NT2/D1 (cell line): ENCODE data around the gene RELN.

Source experiments
- DNase-seq: peaks from one replicate; pipeline ENCODE4 v3.0.0-alpha.2; 2011; ENCODE audit warnings: low read depth, low spot score
- H3K27me3 ChIP-seq: 2 replicates; pipeline ENCODE4 v1.6.0; 2011; ENCODE audit warnings: mild to moderate bottlenecking; ENCODE audit not compliant: insufficient read length, insufficient read depth
- H3K36me3 ChIP-seq: 2 replicates; pipeline ENCODE4 v1.6.1; 2011; ENCODE audit warnings: mild to moderate bottlenecking, low read length, mixed read lengths; ENCODE audit not compliant: insufficient read depth, insufficient read length
- H3K4me1 ChIP-seq: 2 replicates; pipeline ENCODE4 v1.5.1; 2011; ENCODE audit not compliant: insufficient read depth, insufficient read length
- H3K4me3 ChIP-seq: 2 replicates; pipeline ENCODE4 v1.5.1; 2011; ENCODE audit warnings: low read depth; ENCODE audit not compliant: insufficient read length
- H3K9ac ChIP-seq: 2 replicates; pipeline ENCODE4 v1.6.0; 2011; ENCODE audit warnings: low read depth; ENCODE audit not compliant: insufficient read length
- H3K9me3 ChIP-seq: 2 replicates; pipeline ENCODE4 v1.5.1; 2011; ENCODE audit warnings: mild to moderate bottlenecking, low read length; ENCODE audit not compliant: insufficient read depth
- SUZ12 ChIP-seq: IDR thresholded peaks from 2 replicates; pipeline ENCODE4 v1.6.1; 2011; ENCODE audit not compliant: insufficient read length, insufficient read depth; ENCODE audit errors: extremely low read depth
- YY1 ChIP-seq: IDR thresholded peaks from 2 replicates; pipeline ENCODE4 v1.6.1; 2011; ENCODE audit not compliant: insufficient read length, insufficient read depth
- ZNF274 ChIP-seq: IDR thresholded peaks from 2 replicates; pipeline ENCODE4 v1.6.1; 2011; ENCODE audit warnings: mild to moderate bottlenecking, low read depth, low read length

Gene RELN

DNA sequence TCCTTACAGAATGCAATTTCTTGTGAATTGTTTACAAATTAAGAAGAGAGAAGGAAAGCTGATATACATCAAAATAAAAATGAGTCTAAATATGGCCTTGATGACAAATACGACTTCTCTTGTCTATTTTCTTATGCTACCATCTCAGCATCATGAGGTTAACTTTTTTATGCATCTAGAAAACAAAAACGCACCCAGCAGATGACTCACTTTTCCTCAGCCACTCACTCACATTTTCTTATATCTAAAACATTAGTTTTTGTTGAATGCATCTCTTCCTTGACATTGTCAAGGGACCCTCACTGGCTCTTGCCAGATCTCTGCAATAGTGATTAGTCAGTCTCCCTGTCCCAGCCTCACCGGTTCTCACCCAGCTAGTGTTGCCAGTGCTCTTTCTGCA is 287.0 kb downstream of the RELN start:
- Histone ChIP-seq H3K4me3 (no peak overlapping the region), H3K9me3 (no peaks in the 10 kb centered on the region), H3K27me3 (no peaks in the 10 kb centered on the region), H3K9ac (no peak overlapping the region), H3K4me1 (no peaks in the 10 kb centered on the region), H3K36me3 (no peaks in the 10 kb centered on the region)
- no peak for DNase-seq
- TF ChIP-seq SUZ12 (no peak), ZNF274 (no peak), YY1 (no peak)

DNA sequence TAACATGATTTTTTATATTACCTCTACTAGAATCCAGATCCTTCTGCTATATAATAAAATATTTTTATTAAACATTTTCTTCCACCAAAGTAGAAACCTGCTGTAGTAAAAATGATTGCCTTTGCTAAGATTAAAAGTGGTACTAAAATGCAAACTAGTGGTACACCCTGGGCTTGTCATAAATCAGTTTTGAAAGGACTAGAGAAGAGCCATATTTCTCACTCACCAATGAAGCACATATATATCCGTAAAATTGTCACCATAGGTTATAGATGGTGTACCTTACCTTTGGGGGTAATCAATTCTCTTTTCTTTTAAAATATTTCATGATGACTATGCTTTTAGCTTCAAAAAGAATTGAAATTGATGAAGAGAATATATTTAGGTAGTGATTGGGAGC is 290.4 kb downstream of the RELN start:
- no peak for TF ChIP-seq YY1
- TF ChIP-seq SUZ12, result no peak
- Histone ChIP-seq H3K9me3 (no peaks in the 10 kb centered on the region), H3K27me3 (no peaks in the 10 kb centered on the region), H3K9ac (no peak overlapping the region), H3K36me3 (no peaks in the 10 kb centered on the region), H3K4me3 (no peak overlapping the region), H3K4me1 (no peaks in the 10 kb centered on the region)
- DNase-seq, result no peak

DNA sequence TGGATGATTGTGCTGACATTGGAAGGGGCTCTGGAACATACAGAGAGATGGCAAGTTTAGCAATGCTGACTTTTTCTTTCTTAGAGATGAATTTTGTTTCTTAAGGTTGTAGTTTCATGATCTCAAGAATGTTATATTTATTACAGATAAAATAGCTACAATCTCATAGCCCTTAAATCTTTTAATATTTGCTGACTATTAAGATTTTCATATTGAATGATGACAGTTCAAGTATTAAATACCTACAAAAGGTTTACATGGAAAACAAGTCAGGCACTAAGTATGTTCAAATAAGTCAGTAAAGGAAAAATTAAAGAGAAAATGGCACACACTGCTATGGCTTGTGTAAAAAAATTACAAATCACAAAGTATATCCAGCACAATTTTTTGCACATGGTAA is 291.4 kb downstream of the RELN start:
- no peaks in the 10 kb centered on the region for H3K36me3 ChIP-seq
- no peaks in the 10 kb centered on the region for H3K27me3 ChIP-seq
- TF ChIP-seq ZNF274 (no peak), YY1 (no peak), SUZ12 (no peak)
- H3K4me1 ChIP-seq, result no peaks in the 10 kb centered on the region
- H3K9me3 ChIP-seq, result no peaks in the 10 kb centered on the region
- no peak overlapping the region for H3K4me3 ChIP-seq
- no peak overlapping the region for H3K9ac ChIP-seq
- DNase-seq, result no peak

DNA sequence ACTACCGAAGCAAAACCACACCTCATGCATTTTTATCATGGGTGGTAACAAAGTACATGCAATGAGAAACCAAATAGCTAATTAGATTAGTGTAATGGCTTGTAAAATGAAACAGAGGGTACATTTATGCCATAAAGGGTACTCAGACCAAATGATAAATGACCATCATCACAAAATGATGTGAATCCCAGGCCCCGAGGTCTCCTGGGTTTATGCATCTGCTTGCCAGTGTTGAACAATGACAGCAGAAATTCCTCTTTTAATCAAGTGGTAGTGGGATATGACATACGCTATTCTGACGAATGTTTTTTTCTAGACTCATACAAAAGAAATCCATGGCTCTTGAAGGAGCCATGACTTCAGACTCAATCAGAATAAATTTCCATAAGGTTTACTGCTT is 293.9 kb downstream of the RELN start:
- TF ChIP-seq SUZ12 (no peak), YY1 (no peak)
- DNase-seq, result no peak
- Histone ChIP-seq H3K36me3 (no peaks in the 10 kb centered on the region), H3K4me3 (no peak overlapping the region), H3K9ac (no peak overlapping the region), H3K4me1 (no peaks in the 10 kb centered on the region), H3K9me3 (no peaks in the 10 kb centered on the region), H3K27me3 (no peaks in the 10 kb centered on the region)

DNA sequence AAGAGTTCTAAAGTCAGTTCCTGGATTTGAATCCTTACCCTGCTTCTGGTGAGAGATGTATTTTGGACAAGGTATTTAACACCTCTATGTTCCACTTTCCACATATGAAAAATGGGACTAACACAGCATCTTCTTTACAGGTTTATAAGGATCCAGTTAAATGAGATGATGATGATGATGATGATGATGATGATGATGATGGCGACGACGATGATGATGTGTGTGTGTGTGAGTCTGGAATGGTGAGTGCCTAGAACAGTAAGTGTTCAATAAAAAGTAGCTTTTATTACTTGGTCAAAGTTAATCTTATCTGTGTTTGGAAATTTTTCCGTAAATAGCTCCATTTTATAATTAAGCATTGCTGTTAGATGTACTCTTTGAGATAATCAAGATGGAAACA is 295.2 kb downstream of the RELN start:
- H3K27me3 ChIP-seq, result no peaks in the 10 kb centered on the region
- no peak for TF ChIP-seq SUZ12
- no peak for TF ChIP-seq ZNF274
- no peak for TF ChIP-seq YY1
- no peaks in the 10 kb centered on the region for H3K4me1 ChIP-seq
- no peak for DNase-seq
- no peak overlapping the region for H3K4me3 ChIP-seq
- H3K36me3 ChIP-seq, result no peaks in the 10 kb centered on the region
- H3K9ac ChIP-seq, result no peak overlapping the region
- H3K9me3 ChIP-seq, result no peaks in the 10 kb centered on the region

DNA sequence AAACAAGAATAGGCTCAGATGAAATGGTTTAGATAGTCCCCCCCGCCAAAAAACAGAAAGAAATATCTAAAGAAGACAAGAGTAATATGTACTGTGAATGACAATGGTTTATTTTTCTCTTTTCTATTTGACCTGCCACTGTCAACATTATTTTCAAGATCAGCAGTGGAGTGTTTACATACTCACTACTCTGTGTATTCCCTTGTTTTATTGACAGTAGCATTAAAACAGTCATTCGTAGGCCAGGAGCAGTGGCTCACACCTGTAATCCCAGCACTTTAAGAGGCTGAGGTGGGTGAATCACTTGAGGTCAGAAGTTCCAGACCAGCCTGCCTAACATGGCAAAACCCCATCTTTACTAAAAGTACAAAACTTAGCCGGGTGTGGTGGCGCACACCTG is 298.2 kb downstream of the RELN start:
- no peaks in the 10 kb centered on the region for H3K36me3 ChIP-seq
- no peaks in the 10 kb centered on the region for H3K4me1 ChIP-seq
- no peak for DNase-seq
- H3K4me3 ChIP-seq, result no peak overlapping the region
- H3K9me3 ChIP-seq, result no peaks in the 10 kb centered on the region
- H3K27me3 ChIP-seq, result no peaks in the 10 kb centered on the region
- TF ChIP-seq YY1 (no peak), ZNF274 (no peak), SUZ12 (no peak)
- H3K9ac ChIP-seq, result no peak overlapping the region

DNA sequence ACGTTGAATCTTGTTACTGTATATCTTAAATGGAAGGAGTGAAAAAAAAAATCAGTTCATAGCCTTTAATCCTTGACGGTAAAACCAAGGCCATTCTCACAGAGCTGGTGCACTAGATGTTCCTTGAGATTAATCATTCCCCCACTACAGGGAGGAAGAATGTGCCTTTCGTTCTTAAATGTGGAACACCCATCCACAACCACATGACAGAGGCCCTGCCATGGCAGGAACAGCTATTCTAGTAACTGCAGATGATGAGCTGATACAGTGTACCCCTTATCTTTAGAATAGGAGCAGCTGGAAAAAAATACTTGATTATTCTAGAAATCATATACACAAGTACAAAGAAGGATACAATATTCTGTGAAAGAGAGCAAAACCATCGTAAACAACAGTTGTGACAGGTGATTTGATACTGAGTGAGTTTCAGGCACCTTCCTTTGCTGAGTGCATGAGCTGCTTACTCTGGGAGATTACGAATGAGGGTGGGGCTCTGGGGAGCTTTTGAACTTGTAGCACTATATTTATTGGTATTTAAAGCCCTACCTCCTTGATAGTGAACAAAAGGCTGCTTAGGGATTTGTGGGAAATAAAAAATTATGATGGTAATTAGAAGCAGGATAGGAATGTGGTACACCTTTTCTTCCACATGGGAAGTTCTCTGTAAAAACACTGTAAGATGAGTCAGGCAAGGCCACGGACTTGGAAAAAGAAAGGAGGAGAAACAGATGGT is 299.1 kb downstream of the RELN start:
- H3K9ac ChIP-seq, result no peak overlapping the region
- H3K4me1 ChIP-seq, result no peaks in the 10 kb centered on the region
- H3K36me3 ChIP-seq, result no peaks in the 10 kb centered on the region
- no peaks in the 10 kb centered on the region for H3K27me3 ChIP-seq
- TF ChIP-seq ZNF274, result no peak
- no peak for TF ChIP-seq YY1
- TF ChIP-seq SUZ12, result no peak
- DNase-seq, result no peak
- H3K9me3 ChIP-seq, result no peaks in the 10 kb centered on the region
- H3K4me3 ChIP-seq, result no peak overlapping the region
